Upper lobe of left lung (tissue), 4 donors: ENCODE results near the gene KCNQ2.

Experiments used
- EP300 ChIP-seq, 4 donors: sonication (generic); formaldehyde crosslinking; IDR thresholded peaks; one replicate each; pipeline ENCODE4 v1.5.1; 2017; ENCODE audit warnings: antibody characterized with exemption in 4 of 4, control low read depth in 2 of 4
- POLR2A ChIP-seq, 4 donors: fragments of 450-650 bp; IDR thresholded peaks; one replicate each; pipeline ENCODE4 v1.5.1; 2016 to 2017; ENCODE audit warnings: antibody characterized with exemption in 4 of 4, mild to moderate bottlenecking in 2 of 4
- TF ChIP-seq, protein P1 (sequence below), 6 experiments: fragments of 450-650 bp in 4 of 6; fragments of 200-600 bp in 2 of 6; sonication (generic) in 2 of 6; IDR thresholded peaks; one replicate each; pipeline ENCODE4 v1.5.1; 2016 to 2019; ENCODE audit warnings: antibody characterized with exemption in 6 of 6

DNA sequence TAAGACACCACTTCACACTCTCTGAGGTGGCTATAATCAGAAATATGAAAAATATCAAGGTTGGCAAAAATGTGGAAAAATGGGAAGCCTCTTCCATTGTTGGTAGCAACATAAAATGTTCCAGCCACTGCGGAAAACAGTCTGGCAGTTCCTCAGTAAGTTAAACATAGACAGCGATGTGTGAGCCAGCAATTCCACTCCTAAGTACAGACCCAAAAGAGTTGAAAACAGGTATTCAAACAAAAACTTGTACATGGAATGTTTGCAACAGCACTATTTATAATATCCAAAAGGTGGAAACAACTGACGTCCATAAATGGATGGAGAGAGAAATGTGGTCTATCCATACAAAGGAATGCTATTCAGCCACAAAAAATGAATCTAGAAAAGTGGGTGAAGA, 40.8 kb upstream of the KCNQ2 start:
- TF ChIP-seq, protein P1, sequence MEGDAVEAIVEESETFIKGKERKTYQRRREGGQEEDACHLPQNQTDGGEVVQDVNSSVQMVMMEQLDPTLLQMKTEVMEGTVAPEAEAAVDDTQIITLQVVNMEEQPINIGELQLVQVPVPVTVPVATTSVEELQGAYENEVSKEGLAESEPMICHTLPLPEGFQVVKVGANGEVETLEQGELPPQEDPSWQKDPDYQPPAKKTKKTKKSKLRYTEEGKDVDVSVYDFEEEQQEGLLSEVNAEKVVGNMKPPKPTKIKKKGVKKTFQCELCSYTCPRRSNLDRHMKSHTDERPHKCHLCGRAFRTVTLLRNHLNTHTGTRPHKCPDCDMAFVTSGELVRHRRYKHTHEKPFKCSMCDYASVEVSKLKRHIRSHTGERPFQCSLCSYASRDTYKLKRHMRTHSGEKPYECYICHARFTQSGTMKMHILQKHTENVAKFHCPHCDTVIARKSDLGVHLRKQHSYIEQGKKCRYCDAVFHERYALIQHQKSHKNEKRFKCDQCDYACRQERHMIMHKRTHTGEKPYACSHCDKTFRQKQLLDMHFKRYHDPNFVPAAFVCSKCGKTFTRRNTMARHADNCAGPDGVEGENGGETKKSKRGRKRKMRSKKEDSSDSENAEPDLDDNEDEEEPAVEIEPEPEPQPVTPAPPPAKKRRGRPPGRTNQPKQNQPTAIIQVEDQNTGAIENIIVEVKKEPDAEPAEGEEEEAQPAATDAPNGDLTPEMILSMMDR (IDR thresholded peaks at IDR 0.05) = no peak
- no peak for TF ChIP-seq POLR2A (IDR thresholded peaks at IDR 0.05)
- no peak for TF ChIP-seq EP300 (IDR thresholded peaks at IDR 0.05)
